GM10248 (cell line): ENCODE data around the gene RIMKLB.

ENCODE experiments used
- CTCF ChIA-PET: fragments of 300-600 bp; sonication (Branson Sonifier 250); formaldehyde crosslinking; extraction: SDS; loops from one replicate; lab custom pipeline; 2021; ENCODE audit warnings: antibody characterized with exemption; lab: Yijun Ruan, JAX
- POLR2A ChIA-PET: fragments of 350-650 bp; sonication (Branson Sonifier 250); formaldehyde crosslinking; extraction: SDS; loops from one replicate; lab custom pipeline; 2020; ENCODE audit warnings: antibody characterized with exemption; lab: Yijun Ruan, JAX
- DNase-seq: peaks from one replicate; pipeline ENCODE4 v3.0.0; 2012; ENCODE audit errors: extremely low spot score
- CTCF ChIP-seq: IDR thresholded peaks from 2 replicates; pipeline ENCODE4 v1.5.1; 2012; ENCODE audit warnings: mild to moderate bottlenecking, low read depth; ENCODE audit errors: extremely low read depth, missing control alignments, control extremely low read depth

RIMKLB gene

GRCh38 chr12:8770499-8770898, 72.7 kb downstream of the RIMKLB start:
- ChIA-PET CTCF (no interaction called here), POLR2A (no interaction called here)
- no peak for TF ChIP-seq CTCF
- no peak for DNase-seq

GRCh38 chr12:8771072-8771471, 73.3 kb downstream of the RIMKLB start:
- ChIA-PET CTCF (interaction anchor here (1.5 to 1.9 kb wide), 4 partner anchors 51 to 278 kb away, joined by 3 to 8 read pairs (median 5); no protein-coding TSS in a partner anchor), POLR2A (no interaction called here)
- TF ChIP-seq CTCF: no peak
- DNase-seq: no peak

GRCh38 chr12:8773461-8773860, 75.7 kb downstream of the RIMKLB start:
- DNase-seq: no peak
- CTCF ChIA-PET: no interaction called here
- POLR2A ChIA-PET: no interaction called here
- no peak for TF ChIP-seq CTCF

- POLR2A ChIA-PET: no interaction called here
- no peak for DNase-seq
- CTCF ChIA-PET: interaction anchor here (1.4 kb wide), 1 partner anchor 81 kb away, joined by 4 read pairs; no protein-coding TSS in a partner anchor
- TF ChIP-seq CTCF: no peak
These were observed 81.5 kb downstream of the RIMKLB start for GRCh38 chr12:8779281-8779680.

GRCh38 chr12:8779862-8780261, 82.1 kb downstream of the RIMKLB start:
- POLR2A ChIA-PET: no interaction called here
- CTCF ChIA-PET: interaction anchor here (1.4 kb wide), 1 partner anchor 81 kb away, joined by 4 read pairs; no protein-coding TSS in a partner anchor
- no peak for DNase-seq
- TF ChIP-seq CTCF: no peak

- peak; percentile 40 for TF ChIP-seq CTCF
- CTCF ChIA-PET: interaction anchor here (1.4 to 1.8 kb wide), 2 partner anchors 80 to 110 kb away, joined by 4 to 8 read pairs; no protein-coding TSS in a partner anchor
- DNase-seq: no peak
- POLR2A ChIA-PET: no interaction called here
These were observed 82.6 kb downstream of the RIMKLB start for GRCh38 chr12:8780389-8780788.
